Mesothelial cell of epicardium (in vitro differentiated cells): ENCODE results near the gene U2SURP. TPM values are rescaled to one million over a fixed set of nuclear protein-coding genes. Genes with fewer than 3 reads are reported as not detected.
"Not testable (repeated sequence)": the region's sequence is repeated elsewhere in the genome, so short reads cannot be mapped to it uniquely, and the experiment has no call there.

Experiments
- DNase-seq, 2 experiments: peaks; one replicate each; pipeline ENCODE4 v3.0.0; 2021; ENCODE audit warnings: low spot score in 2 of 2; ENCODE audit not compliant: unreplicated experiment in 2 of 2
- H3K27ac Mint-ChIP-seq: 2 replicates; pipeline ENCODE4 v1.8.0; 2021; ENCODE audit warnings: mixed read lengths
- H3K27me3 Mint-ChIP-seq: 2 replicates; pipeline ENCODE4 v1.8.0; 2021; ENCODE audit warnings: low read depth, mixed read lengths
- H3K36me3 Mint-ChIP-seq: 2 replicates; pipeline ENCODE4 v1.8.0; 2021; ENCODE audit warnings: mixed read lengths
- H3K4me1 Mint-ChIP-seq: 2 replicates; pipeline ENCODE4 v1.8.0; 2021; ENCODE audit warnings: mixed read lengths
- H3K4me3 Mint-ChIP-seq: 2 replicates; pipeline ENCODE4 v1.8.0; 2021; ENCODE audit warnings: mild to moderate bottlenecking, moderate library complexity, mixed read lengths
- H3K9me3 Mint-ChIP-seq: 2 replicates; pipeline ENCODE4 v1.8.0; 2021; ENCODE audit warnings: mixed read lengths
- CTCF ChIP-seq: fragments of 200-600 bp; sonication (generic); IDR thresholded peaks from one replicate; pipeline ENCODE4 v1.5.0; 2021; ENCODE audit warnings: antibody characterized with exemption; ENCODE audit not compliant: unreplicated experiment
- total RNA-seq: library from RNA; stranded (reverse); gene quantifications from 3 replicates; pipeline ENCODE4 v1.2.1, GENCODE V29; 2021

Gene U2SURP
- total RNA-seq, 1 donor from 2014 or later = 141 TPM

GRCh38 chr3:143040261-143040879 lies 39.0 kb downstream of the U2SURP start:
- H3K27me3 Mint-ChIP-seq = no peaks in the 10 kb centered on the region
- no peak overlapping the region for H3K27ac Mint-ChIP-seq
- peaks cover 25% of the 10 kb centered on the region for H3K36me3 Mint-ChIP-seq
- no peak for TF ChIP-seq CTCF
- H3K4me1 Mint-ChIP-seq = no peaks in the 10 kb centered on the region
- no peaks in the 10 kb centered on the region for H3K9me3 Mint-ChIP-seq
- no peak for DNase-seq
- no peak overlapping the region for H3K4me3 Mint-ChIP-seq

- DNase-seq = no peak
- H3K9me3 Mint-ChIP-seq = no peaks in the 10 kb centered on the region
- H3K27ac Mint-ChIP-seq = no peak overlapping the region
- H3K36me3 Mint-ChIP-seq = peaks cover 25% of the 10 kb centered on the region
- no peak for TF ChIP-seq CTCF
- no peak overlapping the region for H3K4me3 Mint-ChIP-seq
- H3K27me3 Mint-ChIP-seq = no peaks in the 10 kb centered on the region
- no peaks in the 10 kb centered on the region for H3K4me1 Mint-ChIP-seq
Observed at GRCh38 chr3:143041903-143042302, 40.5 kb downstream of the U2SURP start.

- Mint-ChIP-seq H3K4me1 (no peaks in the 10 kb centered on the region), H3K36me3 (peaks cover 37% of the 10 kb centered on the region), H3K27ac (no peak overlapping the region), H3K27me3 (no peaks in the 10 kb centered on the region), H3K4me3 (no peak overlapping the region), H3K9me3 (peaks cover 3% of the 10 kb centered on the region)
- TF ChIP-seq CTCF = no peak
- DNase-seq = no peak
Observed at GRCh38 chr3:143045639-143046038, 44.3 kb downstream of the U2SURP start.

GRCh38 chr3:143046075-143046474 lies 44.7 kb downstream of the U2SURP start:
- not testable (repeated sequence) for H3K4me3 Mint-ChIP-seq, H3K4me1 Mint-ChIP-seq, H3K27me3 Mint-ChIP-seq, H3K9me3 Mint-ChIP-seq, H3K27ac Mint-ChIP-seq, DNase-seq
- H3K36me3 Mint-ChIP-seq = peaks cover 38% of the 10 kb centered on the region

GRCh38 chr3:143054011-143054410 lies 52.6 kb downstream of the U2SURP start:
- no peak for TF ChIP-seq CTCF
- Mint-ChIP-seq H3K27me3 (no peaks in the 10 kb centered on the region), H3K27ac (no peak overlapping the region), H3K4me3 (no peak overlapping the region), H3K36me3 (peaks cover 39% of the 10 kb centered on the region), H3K4me1 (no peaks in the 10 kb centered on the region), H3K9me3 (no peaks in the 10 kb centered on the region)
- no peak for DNase-seq

- Mint-ChIP-seq H3K4me1 (no peaks in the 10 kb centered on the region), H3K36me3 (peaks cover 29% of the 10 kb centered on the region), H3K27me3 (no peaks in the 10 kb centered on the region), H3K9me3 (no peaks in the 10 kb centered on the region), H3K27ac (no peak overlapping the region), H3K4me3 (no peak overlapping the region)
- DNase-seq = no peak
- no peak for TF ChIP-seq CTCF
Observed at GRCh38 chr3:143056372-143056771, 55.0 kb downstream of the U2SURP start.
